MCF 10A (cell line): ENCODE results near the gene PCNX1. TPM values are rescaled to one million over a fixed set of nuclear protein-coding genes. Genes with fewer than 3 reads are reported as not detected.

Experiments
- BruUV-seq: library from RNA; stranded (reverse); fragments of 400-500 nt; replicated peaks from 2 replicates; lab custom pipeline; 2021; lab: Mats Ljungman, UMichigan
- CTCF ChIA-PET: fragments of 300-600 bp; sonication (Branson Sonifier 250); formaldehyde crosslinking; extraction: SDS; loops from one replicate; lab custom pipeline; 2021; ENCODE audit warnings: antibody characterized with exemption, inconsistent platforms; lab: Yijun Ruan, JAX
- POLR2A ChIA-PET: fragments of 300-600, 350-650 bp; sonication (Branson Sonifier 250); formaldehyde crosslinking; extraction: SDS; loops from one replicate; lab custom pipeline; 2020; ENCODE audit warnings: antibody characterized with exemption, inconsistent platforms; lab: Yijun Ruan, JAX
- DNase-seq: peaks from one replicate; pipeline ENCODE4 v3.0.0-alpha.2; 2018; ENCODE audit not compliant: unreplicated experiment
- H3K27ac Mint-ChIP-seq: one replicate; pipeline ENCODE4 v1.8.0; 2022; ENCODE audit warnings: mild to moderate bottlenecking, low read depth, mixed read lengths; ENCODE audit not compliant: unreplicated experiment
- H3K27me3 Mint-ChIP-seq: one replicate; pipeline ENCODE4 v1.8.0; 2022; ENCODE audit warnings: mixed read lengths; ENCODE audit not compliant: insufficient read depth, unreplicated experiment
- H3K36me3 Mint-ChIP-seq: one replicate; pipeline ENCODE4 v1.8.0; 2022; ENCODE audit warnings: mild to moderate bottlenecking, moderate library complexity, mixed read lengths; ENCODE audit not compliant: insufficient read depth, unreplicated experiment
- H3K4me1 Mint-ChIP-seq: one replicate; pipeline ENCODE4 v1.8.0; 2022; ENCODE audit warnings: mixed read lengths; ENCODE audit not compliant: insufficient read depth, unreplicated experiment
- H3K4me3 Mint-ChIP-seq: one replicate; pipeline ENCODE4 v1.8.0; 2022; ENCODE audit warnings: mild to moderate bottlenecking, moderate library complexity, mixed read lengths; ENCODE audit not compliant: unreplicated experiment
- H3K9me3 Mint-ChIP-seq: one replicate; pipeline ENCODE4 v1.8.0; 2022; ENCODE audit warnings: mixed read lengths; ENCODE audit not compliant: unreplicated experiment
- CTCF ChIP-seq: fragments of 200-600 bp; IDR thresholded peaks from one replicate; pipeline ENCODE4 v1.8.0; 2022; ENCODE audit warnings: antibody characterized with exemption, mild to moderate bottlenecking; ENCODE audit not compliant: unreplicated experiment
- intact Hi-C: fragments of 100-400 bp; cut with micrococcal nuclease; formaldehyde crosslinking; loops from 2 replicates; pipeline ENCODE4 v1.14.1; 2022
- total RNA-seq: library from RNA; stranded (reverse); gene quantifications from 2 replicates; pipeline ENCODE4 v1.2.3, GENCODE V29; 2022

The PCNX1 gene
- total RNA-seq, 1 experiment from 2014 or later = 55.6 TPM

DNA sequence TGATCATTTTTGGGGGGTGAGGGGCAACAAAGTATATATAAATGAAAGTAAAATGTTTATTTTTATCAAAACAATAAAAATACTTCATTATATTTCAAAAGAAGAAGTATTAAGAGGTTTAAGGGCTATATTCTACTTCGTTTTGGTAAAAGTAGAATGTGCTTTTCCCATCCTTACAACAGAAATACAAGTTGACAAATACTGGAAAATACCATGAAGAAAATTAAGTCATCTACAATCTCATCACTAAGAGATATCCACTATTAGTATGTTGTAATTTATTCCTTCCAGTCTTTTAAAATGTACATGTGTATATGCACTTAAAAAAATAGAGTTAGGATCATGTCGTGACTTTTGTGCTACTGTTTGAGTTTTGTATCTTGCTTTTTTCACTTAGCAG lies 92.8 kb downstream of the PCNX1 start:
- Mint-ChIP-seq H3K9me3 (no peaks in the 10 kb centered on the region), H3K27me3 (no peaks in the 10 kb centered on the region), H3K4me1 (peaks cover 6% of the 10 kb centered on the region), H3K36me3 (peaks cover 22% of the 10 kb centered on the region), H3K4me3 (no peak overlapping the region), H3K27ac (no peak overlapping the region)
- ChIA-PET POLR2A (interaction anchor here (1.2 kb wide), 1 partner anchor 9 kb away, joined by 3 read pairs; no protein-coding TSS in a partner anchor), CTCF (interaction anchor here (0.7 kb wide), 1 partner anchor 179 kb away, joined by 3 read pairs; no protein-coding TSS in a partner anchor)
- no peak for TF ChIP-seq CTCF
- no TSS peak for BruUV-seq
- intact Hi-C loops = no loop called here
- DNase-seq = no peak

DNA sequence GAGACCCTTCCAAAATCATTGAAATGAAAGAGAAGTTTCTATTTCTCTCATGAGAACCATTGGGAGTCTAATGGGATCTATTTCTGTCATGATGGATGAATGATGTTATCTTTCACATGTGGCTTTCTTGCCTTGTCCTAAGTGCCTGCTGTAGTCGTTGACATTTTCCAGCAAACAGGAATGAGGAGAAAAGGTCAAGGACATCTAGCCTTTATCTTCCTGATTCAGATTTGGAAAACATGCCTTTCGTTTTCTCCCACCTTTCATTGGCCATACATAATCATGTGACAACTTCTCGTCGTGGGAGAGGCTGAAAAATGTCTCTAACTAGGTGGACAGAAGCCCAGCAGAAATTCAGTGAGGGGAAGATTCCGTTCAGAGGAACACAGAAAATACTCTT lies 94.5 kb downstream of the PCNX1 start:
- no peak for DNase-seq
- ChIA-PET POLR2A (no interaction called here), CTCF (interaction anchor here (1.0 kb wide), 2 partner anchors 46 to 94 kb away, joined by 3 to 4 read pairs; partner anchors contain the start of gene PCNX1)
- peaks cover 6% of the 10 kb centered on the region for H3K4me1 Mint-ChIP-seq
- no peak for TF ChIP-seq CTCF
- peaks cover 12% of the 10 kb centered on the region for H3K36me3 Mint-ChIP-seq
- no peak overlapping the region for H3K4me3 Mint-ChIP-seq
- intact Hi-C loops = no loop called here
- no peaks in the 10 kb centered on the region for H3K9me3 Mint-ChIP-seq
- H3K27ac Mint-ChIP-seq = no peak overlapping the region
- no TSS peak for BruUV-seq
- no peaks in the 10 kb centered on the region for H3K27me3 Mint-ChIP-seq

GRCh38 chr14:71003156-71003555 lies 95.9 kb downstream of the PCNX1 start:
- Mint-ChIP-seq H3K27me3 (no peaks in the 10 kb centered on the region), H3K4me3 (no peak overlapping the region), H3K4me1 (peaks cover 6% of the 10 kb centered on the region), H3K36me3 (peaks cover 12% of the 10 kb centered on the region), H3K27ac (no peak overlapping the region), H3K9me3 (no peaks in the 10 kb centered on the region)
- TF ChIP-seq CTCF = no peak
- ChIA-PET POLR2A (no interaction called here), CTCF (no interaction called here)
- DNase-seq = no peak
- intact Hi-C loops = no loop called here
- BruUV-seq = no TSS peak

DNA sequence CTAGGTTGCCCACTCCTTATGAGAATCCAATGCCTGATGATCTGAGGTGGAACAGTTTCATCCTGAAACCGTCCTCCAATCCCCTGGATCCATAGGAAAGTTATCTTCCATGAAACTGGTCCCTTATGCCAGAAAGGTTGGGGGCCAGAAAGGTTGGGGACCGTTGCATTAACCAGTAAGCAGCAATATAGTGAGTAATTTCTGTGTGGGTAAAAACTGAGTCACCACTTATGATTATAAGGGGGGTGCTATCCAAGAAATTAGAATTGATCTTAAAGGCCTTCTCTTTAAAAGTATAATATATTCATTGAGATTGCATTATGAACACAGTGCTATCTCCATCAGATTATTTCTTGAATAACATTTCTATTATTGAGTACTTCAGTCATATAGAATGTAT lies 97.2 kb downstream of the PCNX1 start:
- DNase-seq = no peak
- Mint-ChIP-seq H3K9me3 (no peaks in the 10 kb centered on the region), H3K36me3 (peaks cover 12% of the 10 kb centered on the region), H3K27ac (peak overlapping the region; percentile 37), H3K4me3 (no peak overlapping the region), H3K4me1 (peaks cover 6% of the 10 kb centered on the region), H3K27me3 (no peaks in the 10 kb centered on the region)
- POLR2A ChIA-PET = no interaction called here
- no TSS peak for BruUV-seq
- TF ChIP-seq CTCF = no peak
- CTCF ChIA-PET = no interaction called here
- intact Hi-C loops = no loop called here
